Stimulated activated CD8-positive, alpha-beta memory T cell treated with anti-CD3 and anti-CD28 coated beads, Interleukin-15, amount 100 ng/mL, for 24 hours (primary cell): ENCODE measurements around the gene BBLN.
A peak's percentile ranks its signal among the peaks of the same experiment; 100 is the strongest.

ENCODE experiments used
- DNase-seq: peaks from one replicate; pipeline ENCODE4 v3.0.0-alpha.2; 2020; ENCODE audit warnings: low read depth

Gene BBLN

GRCh38 chr9:128191406-128192046 is 31.5 kb downstream of the BBLN start, which contains the start of gene CIZ1:
TSS of gene CIZ1 (minus strand) at chr9:128191572. CDS start at chr9:128190857, 715 bp downstream.
- DNase-seq: peak; percentile 60

GRCh38 chr9:128192601-128193371 is 32.7 kb downstream of the BBLN start:
- DNase-seq: no peak

GRCh38 chr9:128193469-128194096 is 33.5 kb downstream of the BBLN start:
- DNase-seq: no peak

- no peak for DNase-seq
Measured at GRCh38 chr9:128201441-128202369, 41.6 kb downstream of the BBLN start.

- DNase-seq: no peak
Measured at GRCh38 chr9:128202648-128203023, 42.6 kb downstream of the BBLN start.

GRCh38 chr9:128203024-128203706 is 43.1 kb downstream of the BBLN start, which contains the start of gene DNM1:
TSS of gene DNM1 (plus strand) at chr9:128203379. CDS start at chr9:128203471, 92 bp downstream.
- DNase-seq: peak; percentile 60

GRCh38 chr9:128203707-128204551 is 43.9 kb downstream of the BBLN start:
- no peak for DNase-seq

GRCh38 chr9:128204858-128205257 is 44.8 kb downstream of the BBLN start:
- DNase-seq: no peak

- no peak for DNase-seq
Measured at GRCh38 chr9:128205296-128205944, 45.4 kb downstream of the BBLN start.

GRCh38 chr9:128206484-128206883 is 46.4 kb downstream of the BBLN start:
- no peak for DNase-seq

GRCh38 chr9:128206916-128207910 is 47.1 kb downstream of the BBLN start:
- DNase-seq: no peak

GRCh38 chr9:128208386-128208785 is 48.3 kb downstream of the BBLN start:
- no peak for DNase-seq

GRCh38 chr9:128208946-128209669 is 49.0 kb downstream of the BBLN start:
- no peak for DNase-seq

- DNase-seq: no peak
Measured at GRCh38 chr9:128211186-128211980, 51.3 kb downstream of the BBLN start.

- DNase-seq: no peak
Measured at GRCh38 chr9:128211981-128212281, 51.9 kb downstream of the BBLN start.
